Endodermal cell (in vitro differentiated cells): Measurements from ENCODE around the gene CDKN3. TPM values are rescaled to one million over a fixed set of nuclear protein-coding genes. Genes with fewer than 3 reads are reported as not detected.

ENCODE experiments used
- DNase-seq: peaks from one replicate; pipeline ENCODE4 v3.0.0-alpha.2; 2017
- H3K27ac ChIP-seq: 2 replicates; pipeline ENCODE4 v1.5.1; 2013; ENCODE audit warnings: mild to moderate bottlenecking, low read depth, low read length, moderate library complexity
- H3K27me3 ChIP-seq: 2 replicates; pipeline ENCODE4 v1.6.1; 2013; ENCODE audit warnings: mild to moderate bottlenecking, low read length, moderate library complexity; ENCODE audit not compliant: insufficient read depth, control insufficient read depth, poor library complexity, severe bottlenecking
- H3K36me3 ChIP-seq: 2 replicates; pipeline ENCODE4 v1.7.0; 2013; ENCODE audit warnings: mild to moderate bottlenecking, low read length, moderate library complexity; ENCODE audit not compliant: control insufficient read depth, insufficient read depth
- H3K4me1 ChIP-seq: one replicate; pipeline ENCODE4 v1.7.0; 2013; ENCODE audit warnings: low read length; ENCODE audit not compliant: control insufficient read depth, insufficient read depth
- H3K4me3 ChIP-seq: 2 replicates; pipeline ENCODE4 v1.5.1; 2013; ENCODE audit warnings: mild to moderate bottlenecking, low read length, moderate library complexity
- H3K9ac ChIP-seq: 2 replicates; pipeline ENCODE4 v1.6.1; 2013; ENCODE audit warnings: mild to moderate bottlenecking, low read length, moderate library complexity; ENCODE audit not compliant: poor library complexity, severe bottlenecking; ENCODE audit errors: extremely low read depth
- H3K9me3 ChIP-seq: 2 replicates; pipeline ENCODE4 v1.6.1; 2013; ENCODE audit warnings: mild to moderate bottlenecking, low read length, moderate library complexity; ENCODE audit not compliant: control insufficient read depth
- H3K27ac Mint-ChIP-seq: 2 replicates; pipeline ENCODE4 v1.8.0; 2020; ENCODE audit warnings: mixed read lengths
- H3K27me3 Mint-ChIP-seq: 2 replicates; pipeline ENCODE4 v1.8.0; 2021; ENCODE audit warnings: mild to moderate bottlenecking, mixed read lengths; ENCODE audit not compliant: insufficient read depth
- H3K36me3 Mint-ChIP-seq: 2 replicates; pipeline ENCODE4 v1.8.0; 2020; ENCODE audit warnings: low read depth, mixed read lengths
- H3K4me1 Mint-ChIP-seq: 2 replicates; pipeline ENCODE4 v1.8.0; 2020; ENCODE audit warnings: mixed read lengths
- H3K4me3 Mint-ChIP-seq: 2 replicates; pipeline ENCODE4 v1.8.0; 2020; ENCODE audit warnings: mild to moderate bottlenecking, moderate library complexity, mixed read lengths
- H3K9me3 Mint-ChIP-seq: 2 replicates; pipeline ENCODE4 v1.8.0; 2020; ENCODE audit warnings: mild to moderate bottlenecking, mixed read lengths
- WGBS, 2 experiments: methylation state at CpG; one replicate each; pipeline versions ENCODE4 v1.1.5 to v1.1.7; 2013; ENCODE audit warnings: missing lambda C conversion rate in 2 of 2, mixed read lengths in 1 of 2; ENCODE audit not compliant: insufficient coverage in 1 of 2, insufficient read length in 1 of 2; 5-methylcytosine and 5-hydroxymethylcytosine counted together
- total RNA-seq, 2 donors: library from RNA; stranded (reverse); fragmentation: NEBNext Ultra II Directional in 1 of 2; extraction: Animal tissue kit (Norgen Biotek cat#: 25700) in 1 of 2; gene quantifications; 2 replicates in 1 of 2; 3 replicates in 1 of 2; pipeline ENCODE4 v1.2.1, GENCODE V29; 2021
- TF ChIP-seq, protein P1 (sequence below): fragments of 200-600 bp; sonication (generic); conservative IDR thresholded peaks from 2 replicates; pipeline ENCODE4 v1.5.0; 2021; ENCODE audit warnings: antibody characterized with exemption, mild to moderate bottlenecking

The CDKN3 gene
- total RNA-seq, 2 donors from 2014 or later = 31.5 to 39.8 TPM

DNA sequence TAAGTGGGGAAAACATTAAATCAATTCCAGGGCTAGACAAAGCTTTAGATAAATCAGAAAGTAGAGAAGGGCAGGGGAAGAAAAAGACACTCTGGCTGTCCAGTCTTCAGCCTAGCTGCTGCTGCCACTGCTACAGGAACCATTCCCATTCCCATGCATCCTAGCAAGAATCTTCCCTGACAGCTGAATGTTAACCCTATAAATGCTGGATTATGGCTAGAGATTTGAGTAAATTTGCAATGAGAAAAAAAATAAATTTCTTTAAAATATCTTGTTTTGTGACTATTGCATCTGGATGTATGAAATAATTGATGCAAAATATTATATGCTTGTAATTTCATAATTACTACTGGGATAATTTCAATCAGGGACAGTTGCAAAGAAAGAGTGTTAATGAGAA, 15.0 kb upstream of the CDKN3 start:
- no peak overlapping the region for H3K4me3 Mint-ChIP-seq
- TF ChIP-seq, protein P1, sequence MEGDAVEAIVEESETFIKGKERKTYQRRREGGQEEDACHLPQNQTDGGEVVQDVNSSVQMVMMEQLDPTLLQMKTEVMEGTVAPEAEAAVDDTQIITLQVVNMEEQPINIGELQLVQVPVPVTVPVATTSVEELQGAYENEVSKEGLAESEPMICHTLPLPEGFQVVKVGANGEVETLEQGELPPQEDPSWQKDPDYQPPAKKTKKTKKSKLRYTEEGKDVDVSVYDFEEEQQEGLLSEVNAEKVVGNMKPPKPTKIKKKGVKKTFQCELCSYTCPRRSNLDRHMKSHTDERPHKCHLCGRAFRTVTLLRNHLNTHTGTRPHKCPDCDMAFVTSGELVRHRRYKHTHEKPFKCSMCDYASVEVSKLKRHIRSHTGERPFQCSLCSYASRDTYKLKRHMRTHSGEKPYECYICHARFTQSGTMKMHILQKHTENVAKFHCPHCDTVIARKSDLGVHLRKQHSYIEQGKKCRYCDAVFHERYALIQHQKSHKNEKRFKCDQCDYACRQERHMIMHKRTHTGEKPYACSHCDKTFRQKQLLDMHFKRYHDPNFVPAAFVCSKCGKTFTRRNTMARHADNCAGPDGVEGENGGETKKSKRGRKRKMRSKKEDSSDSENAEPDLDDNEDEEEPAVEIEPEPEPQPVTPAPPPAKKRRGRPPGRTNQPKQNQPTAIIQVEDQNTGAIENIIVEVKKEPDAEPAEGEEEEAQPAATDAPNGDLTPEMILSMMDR = no peak
- H3K27ac ChIP-seq = no peak overlapping the region
- H3K27me3 ChIP-seq = no peaks in the 10 kb centered on the region
- no peaks in the 10 kb centered on the region for H3K4me1 ChIP-seq
- peaks cover 11% of the 10 kb centered on the region for H3K4me1 Mint-ChIP-seq
- H3K27ac Mint-ChIP-seq = no peak overlapping the region
- no peaks in the 10 kb centered on the region for H3K9me3 ChIP-seq
- no peak overlapping the region for H3K4me3 ChIP-seq
- H3K27me3 Mint-ChIP-seq = no peaks in the 10 kb centered on the region
- H3K36me3 ChIP-seq = no peaks in the 10 kb centered on the region
- no peak for DNase-seq
- H3K9me3 Mint-ChIP-seq = peaks cover 2% of the 10 kb centered on the region
- no peaks in the 10 kb centered on the region for H3K36me3 Mint-ChIP-seq
- H3K9ac ChIP-seq = no peak overlapping the region

DNA sequence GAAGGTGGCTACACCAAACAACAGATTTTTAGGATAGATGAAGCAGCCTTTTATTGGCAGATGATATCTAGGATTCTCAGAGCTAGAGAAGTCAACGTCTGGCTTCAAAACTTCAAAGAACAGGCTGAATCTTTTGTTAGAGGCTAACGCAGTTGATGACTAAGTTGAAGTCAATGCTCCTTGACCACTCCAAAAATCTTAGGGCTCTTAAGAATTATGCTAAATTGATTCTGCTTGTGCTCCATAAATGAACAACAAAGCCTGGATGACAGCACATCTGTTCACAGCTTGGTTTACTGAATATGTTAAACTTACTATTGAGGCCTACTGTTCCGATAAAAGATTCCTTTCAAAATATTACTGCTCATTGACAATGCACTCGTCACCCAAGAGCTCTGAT, 13.0 kb upstream of the CDKN3 start:
- 83 to 93% methylated on average over 4 of the region's 4 CpGs for WGBS, 2 experiments
- Mint-ChIP-seq H3K27ac (no peak overlapping the region), H3K4me3 (no peak overlapping the region), H3K27me3 (no peaks in the 10 kb centered on the region), H3K9me3 (peaks cover 2% of the 10 kb centered on the region), H3K4me1 (peaks cover 2% of the 10 kb centered on the region), H3K36me3 (no peaks in the 10 kb centered on the region)
- Histone ChIP-seq H3K36me3 (no peaks in the 10 kb centered on the region), H3K9me3 (no peaks in the 10 kb centered on the region), H3K4me3 (no peak overlapping the region), H3K4me1 (no peaks in the 10 kb centered on the region), H3K27ac (no peak overlapping the region), H3K27me3 (no peaks in the 10 kb centered on the region), H3K9ac (no peak overlapping the region)
- DNase-seq = no peak
- TF ChIP-seq, protein P1 = no peak

DNA sequence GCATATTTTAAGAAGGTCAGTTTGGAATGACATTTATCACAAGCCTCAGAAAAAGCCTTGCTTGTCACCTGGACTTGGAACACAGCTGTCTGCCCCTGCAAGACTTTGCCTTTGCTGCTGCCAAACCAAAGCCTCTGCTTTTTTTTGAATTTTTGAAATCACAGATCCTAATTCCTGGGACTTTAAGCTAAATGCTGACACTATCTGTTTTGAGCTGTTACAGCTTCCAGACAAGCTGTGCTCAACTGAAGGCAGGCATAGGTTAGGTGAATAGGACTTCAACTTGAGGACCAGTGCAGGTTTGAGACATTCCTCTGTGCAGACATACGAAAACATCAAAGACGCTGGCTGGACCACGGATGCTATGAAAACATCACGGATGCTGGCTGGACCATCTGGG, 11.3 kb upstream of the CDKN3 start:
- no peaks in the 10 kb centered on the region for H3K4me1 ChIP-seq
- H3K4me3 ChIP-seq = no peak overlapping the region
- TF ChIP-seq, protein P1 = no peak
- no peak overlapping the region for H3K27ac ChIP-seq
- no peak overlapping the region for H3K27ac Mint-ChIP-seq
- no peaks in the 10 kb centered on the region for H3K36me3 Mint-ChIP-seq
- H3K36me3 ChIP-seq = no peaks in the 10 kb centered on the region
- no peak overlapping the region for H3K9ac ChIP-seq
- DNase-seq = no peak
- WGBS, 2 experiments = 96 to 100% methylated on average over 1 to 4 of the region's 4 CpGs
- no peaks in the 10 kb centered on the region for H3K27me3 ChIP-seq
- no peak overlapping the region for H3K4me3 Mint-ChIP-seq
- no peaks in the 10 kb centered on the region for H3K9me3 ChIP-seq
- peaks cover 2% of the 10 kb centered on the region for H3K4me1 Mint-ChIP-seq
- no peaks in the 10 kb centered on the region for H3K9me3 Mint-ChIP-seq
- no peaks in the 10 kb centered on the region for H3K27me3 Mint-ChIP-seq
